Inferior parietal cortex (tissue), 1 donor: ENCODE measurements around the gene MSI2.
"Not testable (repeated sequence)": the region's sequence is repeated elsewhere in the genome, so short reads cannot be mapped to it uniquely, and the experiment has no call there.

ENCODE experiments used
- DNase-seq: peaks from one replicate; pipeline ENCODE4 v3.0.0-alpha.2; 2016; ENCODE audit errors: extremely low spot score

The MSI2 gene

GRCh38 chr17:57481910-57482391 is 225.6 kb downstream of the MSI2 start:
- no peak for DNase-seq

GRCh38 chr17:57482657-57483056 is 226.3 kb downstream of the MSI2 start:
- no peak for DNase-seq

- DNase-seq: no peak
Observed at GRCh38 chr17:57484081-57484666, 227.9 kb downstream of the MSI2 start.

GRCh38 chr17:57484826-57485565 is 228.7 kb downstream of the MSI2 start:
- no peak for DNase-seq

- DNase-seq: no peak
Observed at GRCh38 chr17:57485566-57485865, 229.2 kb downstream of the MSI2 start.

- no peak for DNase-seq
Observed at GRCh38 chr17:57485916-57486881, 229.9 kb downstream of the MSI2 start.

GRCh38 chr17:57486882-57487301 is 230.6 kb downstream of the MSI2 start:
- no peak for DNase-seq

GRCh38 chr17:57487573-57487972 is 231.2 kb downstream of the MSI2 start:
- no peak for DNase-seq

GRCh38 chr17:57488856-57489255 is 232.5 kb downstream of the MSI2 start:
- DNase-seq: no peak

GRCh38 chr17:57489321-57489720 is 233.0 kb downstream of the MSI2 start:
- no peak for DNase-seq

- DNase-seq: no peak
Observed at GRCh38 chr17:57490111-57490845, 234.0 kb downstream of the MSI2 start.

- no peak for DNase-seq
Observed at GRCh38 chr17:57490890-57491289, 234.6 kb downstream of the MSI2 start.

- DNase-seq: no peak
Observed at GRCh38 chr17:57493171-57493570, 236.8 kb downstream of the MSI2 start.

GRCh38 chr17:57493625-57494024 is 237.3 kb downstream of the MSI2 start:
- DNase-seq: no peak

- no peak for DNase-seq
Observed at GRCh38 chr17:57494443-57494842, 238.1 kb downstream of the MSI2 start.

- DNase-seq: no peak
Observed at GRCh38 chr17:57495771-57496170, 239.4 kb downstream of the MSI2 start.

- DNase-seq: no peak
Observed at GRCh38 chr17:57496382-57496781, 240.1 kb downstream of the MSI2 start.

- no peak for DNase-seq
Observed at GRCh38 chr17:57498443-57498842, 242.1 kb downstream of the MSI2 start.

GRCh38 chr17:57499221-57499620 is 242.9 kb downstream of the MSI2 start:
- not testable (repeated sequence) for DNase-seq

GRCh38 chr17:57499648-57500049 is 243.3 kb downstream of the MSI2 start:
- DNase-seq: no peak

GRCh38 chr17:57501016-57501415 is 244.7 kb downstream of the MSI2 start:
- no peak for DNase-seq

- no peak for DNase-seq
Observed at GRCh38 chr17:57502022-57502421, 245.7 kb downstream of the MSI2 start.
